Measurements from ENCODE around the gene APOC3. TPM values are rescaled to one million over a fixed set of nuclear protein-coding genes. Genes with fewer than 3 reads are reported as not detected.

Gene APOC3
- polyA plus RNA-seq, 6 donors from 2014 or later: not detected

- Mint-ChIP-seq H3K4me3 (peak within 1 kb of the TSS in 3 of 8 donors; percentile 48 to 73 (median 65)), H3K27ac (peak within 1 kb of the TSS in 1 of 6 donors; percentile 74), H3K27me3 (peaks cover 0 to 11% (median 0%) of the 10 kb centered on the region in 3 donors), H3K36me3 (no peaks in the 10 kb centered on the region), H3K4me1 (peaks cover 13 to 21% (median 13%) of the 10 kb centered on the region in 3 donors), H3K9me3 (no peaks in the 10 kb centered on the region)
- no peak for ATAC-seq (ENCODE audit: low read depth in 2 of 2)
- no peak for DNase-seq
These were observed 7.8 kb downstream of the APOC3 start, which contains the start of gene APOA1 for GRCh38 chr11:116837231-116838091. APOA1 (minus strand) TSS chr11:116837622; CDS start chr11:116837387, 235 bp downstream.

GRCh38 chr11:116838321-116839084, 8.8 kb downstream of the APOC3 start:
- no peak for DNase-seq
- Mint-ChIP-seq H3K4me3 (peak overlapping the region in 3 of 8 donors; percentile 16 to 48 (median 22)), H3K4me1 (peaks cover 13 to 21% (median 13%) of the 10 kb centered on the region in 3 donors), H3K9me3 (no peaks in the 10 kb centered on the region), H3K27ac (peak overlapping the region in 1 of 6 donors; percentile 63), H3K27me3 (peaks cover 0 to 7% (median 0%) of the 10 kb centered on the region in 3 donors), H3K36me3 (peaks cover 4 to 7% of the 10 kb centered on the region in 2 donors)
- no peak for ATAC-seq (ENCODE audit: low read depth in 2 of 2)

- Mint-ChIP-seq H3K4me1 (peaks cover 5 to 14% (median 6%) of the 10 kb centered on the region in 3 donors), H3K9me3 (no peaks in the 10 kb centered on the region), H3K27me3 (no peaks in the 10 kb centered on the region), H3K36me3 (peaks cover 16 to 18% of the 10 kb centered on the region in 2 donors), H3K4me3 (no peak overlapping the region), H3K27ac (no peak overlapping the region)
- DNase-seq: no peak
- no peak for ATAC-seq (ENCODE audit: low read depth in 2 of 2)
These were observed 10.6 kb downstream of the APOC3 start for GRCh38 chr11:116840224-116840745.

GRCh38 chr11:116840746-116841296, 11.1 kb downstream of the APOC3 start:
- peak overlapping the region in 1 of 6 donors; percentile 20 for H3K27ac Mint-ChIP-seq
- no peak for ATAC-seq (ENCODE audit: low read depth in 2 of 2)
- peaks cover 0 to 8% (median 3%) of the 10 kb centered on the region in 3 donors for H3K4me1 Mint-ChIP-seq
- H3K27me3 Mint-ChIP-seq: no peaks in the 10 kb centered on the region
- H3K9me3 Mint-ChIP-seq: no peaks in the 10 kb centered on the region
- H3K36me3 Mint-ChIP-seq: peaks cover 21% of the 10 kb centered on the region in 2 donors
- no peak for DNase-seq
- H3K4me3 Mint-ChIP-seq: no peak overlapping the region

- H3K27me3 Mint-ChIP-seq: no peaks in the 10 kb centered on the region
- peaks cover 31 to 34% of the 10 kb centered on the region in 2 donors for H3K36me3 Mint-ChIP-seq
- no peaks in the 10 kb centered on the region for H3K9me3 Mint-ChIP-seq
- ATAC-seq (ENCODE audit: low read depth in 2 of 2) (no peak), DNase-seq (no peak)
- H3K27ac Mint-ChIP-seq: peak overlapping the region in 1 of 6 donors; percentile 51
- peaks cover 0 to 4% (median 0%) of the 10 kb centered on the region in 3 donors for H3K4me1 Mint-ChIP-seq
- peak overlapping the region in 2 of 8 donors; percentile 35 to 86 for H3K4me3 Mint-ChIP-seq
These were observed 12.4 kb downstream of the APOC3 start for GRCh38 chr11:116842117-116842516.

- Mint-ChIP-seq H3K4me1 (peaks cover 0 to 4% (median 0%) of the 10 kb centered on the region in 3 donors), H3K9me3 (no peaks in the 10 kb centered on the region), H3K27me3 (no peaks in the 10 kb centered on the region), H3K4me3 (no peak overlapping the region), H3K36me3 (peaks cover 31 to 35% of the 10 kb centered on the region in 2 donors), H3K27ac (peak overlapping the region in 2 of 6 donors; percentile 20 to 52)
- no peak for ATAC-seq (ENCODE audit: low read depth in 2 of 2)
- DNase-seq: no peak
These were observed 13.2 kb downstream of the APOC3 start for GRCh38 chr11:116842909-116843308.

GRCh38 chr11:116843661-116844060, 14.0 kb downstream of the APOC3 start:
- H3K4me3 Mint-ChIP-seq: no peak overlapping the region
- H3K27ac Mint-ChIP-seq: no peak overlapping the region
- ATAC-seq (ENCODE audit: low read depth in 2 of 2) (no peak), DNase-seq (no peak)
- no peaks in the 10 kb centered on the region for H3K9me3 Mint-ChIP-seq
- H3K36me3 Mint-ChIP-seq: peaks cover 31 to 35% of the 10 kb centered on the region in 2 donors
- H3K27me3 Mint-ChIP-seq: no peaks in the 10 kb centered on the region
- H3K4me1 Mint-ChIP-seq: peaks cover 0 to 4% (median 0%) of the 10 kb centered on the region in 3 donors

- Mint-ChIP-seq H3K36me3 (peaks cover 31 to 35% of the 10 kb centered on the region in 2 donors), H3K9me3 (no peaks in the 10 kb centered on the region), H3K4me1 (peaks cover 3 to 8% (median 3%) of the 10 kb centered on the region in 3 donors), H3K4me3 (no peak overlapping the region), H3K27ac (peak overlapping the region in 1 of 6 donors; percentile 28), H3K27me3 (no peaks in the 10 kb centered on the region)
- ATAC-seq (ENCODE audit: low read depth in 2 of 2): no peak
- DNase-seq: no peak
These were observed 15.0 kb downstream of the APOC3 start for GRCh38 chr11:116844722-116845121.

GRCh38 chr11:116847612-116848011, 17.9 kb downstream of the APOC3 start:
- Mint-ChIP-seq H3K36me3 (peaks cover 31 to 35% of the 10 kb centered on the region in 2 donors), H3K27ac (no peak overlapping the region)
- DNase-seq: no peak

GRCh38 chr11:116849060-116849459, 19.4 kb downstream of the APOC3 start:
- no peaks in the 10 kb centered on the region for H3K27me3 Mint-ChIP-seq
- no peak overlapping the region for H3K4me3 Mint-ChIP-seq
- H3K4me1 Mint-ChIP-seq: peaks cover 39 to 44% (median 42%) of the 10 kb centered on the region in 3 donors
- H3K9me3 Mint-ChIP-seq: no peaks in the 10 kb centered on the region
- H3K36me3 Mint-ChIP-seq: peaks cover 20 to 26% of the 10 kb centered on the region in 2 donors
- DNase-seq: no peak
- H3K27ac Mint-ChIP-seq: no peak overlapping the region
- no peak for ATAC-seq (ENCODE audit: low read depth in 2 of 2)

More at GRCh38 chr11:116847612-116848011, 17.9 kb downstream of the APOC3 start:
- H3K4me3 Mint-ChIP-seq: no peak overlapping the region
- peaks cover 26 to 30% (median 28%) of the 10 kb centered on the region in 3 donors for H3K4me1 Mint-ChIP-seq
- H3K9me3 Mint-ChIP-seq: no peaks in the 10 kb centered on the region
- no peak for ATAC-seq (ENCODE audit: low read depth in 2 of 2)
- no peaks in the 10 kb centered on the region for H3K27me3 Mint-ChIP-seq

- DNase-seq (no peak), ATAC-seq (ENCODE audit: low read depth in 2 of 2) (no peak)
- Mint-ChIP-seq H3K4me1 (peaks cover 43 to 49% (median 46%) of the 10 kb centered on the region in 3 donors), H3K4me3 (no peak overlapping the region), H3K9me3 (no peaks in the 10 kb centered on the region), H3K36me3 (peaks cover 20 to 26% of the 10 kb centered on the region in 2 donors), H3K27me3 (no peaks in the 10 kb centered on the region), H3K27ac (peak overlapping the region in 2 of 6 donors; percentile 21 to 41)
These were observed 19.8 kb downstream of the APOC3 start for GRCh38 chr11:116849486-116849885.

GRCh38 chr11:116851626-116852025, 21.9 kb downstream of the APOC3 start:
- ATAC-seq (ENCODE audit: low read depth in 2 of 2) (peak in 1 of 2 donors; percentile 24), DNase-seq (peak; percentile 19)
- H3K27ac Mint-ChIP-seq: no peak overlapping the region
- H3K27me3 Mint-ChIP-seq: no peaks in the 10 kb centered on the region
- H3K4me1 Mint-ChIP-seq: peaks cover 54 to 59% (median 56%) of the 10 kb centered on the region in 3 donors
- no peaks in the 10 kb centered on the region for H3K9me3 Mint-ChIP-seq
- peak overlapping the region in 6 of 8 donors; percentile 10 to 70 (median 42) for H3K4me3 Mint-ChIP-seq
- H3K36me3 Mint-ChIP-seq: peaks cover 13 to 19% of the 10 kb centered on the region in 2 donors

Measured in naive B cell (primary cell).